RWPE1 (cell line): ENCODE data around the gene C10orf71.

Source experiments
- CTCF ChIA-PET: fragments of 350-600 bp; sonication (Branson Sonifier 250); formaldehyde crosslinking; extraction: SDS; loops from one replicate; lab custom pipeline; 2021; lab: Yijun Ruan, JAX
- POLR2A ChIA-PET: fragments of 400-600 bp; formaldehyde crosslinking; extraction: SDS; loops from one replicate; lab custom pipeline; 2020; ENCODE audit warnings: antibody characterized with exemption; ENCODE audit not compliant: low non-redundant PET; lab: Yijun Ruan, JAX
- DNase-seq: peaks from one replicate; pipeline ENCODE4 v3.0.0; 2012; ENCODE audit warnings: low spot score
- H3K27ac ChIP-seq: fragments of 450-650 bp; 2 replicates; pipeline ENCODE4 v1.5.1; 2017
- TF ChIP-seq, protein P1 (sequence below): fragments of 450-650 bp; conservative IDR thresholded peaks from 2 replicates; pipeline ENCODE4 v1.5.1; 2017; ENCODE audit warnings: low read depth, mild to moderate bottlenecking

C10orf71 gene

DNA sequence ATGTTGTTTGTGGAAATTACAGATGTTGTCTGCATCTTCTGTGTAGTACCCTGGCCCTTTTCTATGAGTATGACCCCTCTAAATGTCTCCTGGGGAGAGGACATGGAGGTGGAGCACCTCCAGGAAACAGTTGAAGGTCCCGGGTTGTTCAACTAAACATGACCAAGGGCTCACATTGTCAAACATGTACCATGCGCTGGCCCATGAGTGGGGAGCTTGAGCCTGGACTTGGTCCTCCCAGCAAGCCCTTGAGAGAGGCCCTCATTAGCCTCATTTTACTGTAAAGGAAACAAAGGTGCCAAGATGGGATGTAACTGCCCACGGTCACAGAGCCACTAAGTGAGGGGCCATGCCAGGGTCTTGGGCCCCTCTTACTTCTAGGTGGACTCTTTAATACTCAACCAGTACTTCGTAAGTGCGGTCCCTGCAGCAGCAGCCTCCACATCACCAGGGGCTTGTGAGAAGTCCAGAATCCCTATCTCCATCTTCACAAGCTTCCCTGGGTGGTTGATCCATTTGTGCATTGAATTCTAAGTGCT is 31.2 kb downstream of the C10orf71 start:
- POLR2A ChIA-PET: no interaction called here
- CTCF ChIA-PET: interaction anchor here (0.6 kb wide), 1 partner anchor 316 kb away, joined by 3 read pairs; no protein-coding TSS in a partner anchor

DNA sequence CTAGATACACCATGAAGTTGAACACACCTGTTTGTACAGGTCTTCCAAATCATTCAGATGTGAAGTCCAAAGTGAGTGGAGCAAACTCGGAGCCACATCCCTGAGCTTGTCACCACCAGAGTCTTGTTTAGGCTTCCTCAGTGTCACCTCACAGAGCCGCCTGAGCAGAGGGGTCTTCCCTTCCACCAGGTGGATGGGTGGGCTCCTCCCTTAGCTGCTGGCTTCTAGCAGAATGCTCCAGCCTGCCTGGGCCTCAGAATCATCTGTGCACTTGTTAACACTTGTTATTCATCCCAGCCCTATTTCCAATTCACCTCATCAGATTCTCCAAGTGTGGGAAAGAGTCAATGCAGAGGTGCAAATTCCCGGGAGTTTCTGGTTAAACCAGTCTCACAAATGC is 32.5 kb downstream of the C10orf71 start:
- CTCF ChIA-PET: no interaction called here
- TF ChIP-seq, protein P1, sequence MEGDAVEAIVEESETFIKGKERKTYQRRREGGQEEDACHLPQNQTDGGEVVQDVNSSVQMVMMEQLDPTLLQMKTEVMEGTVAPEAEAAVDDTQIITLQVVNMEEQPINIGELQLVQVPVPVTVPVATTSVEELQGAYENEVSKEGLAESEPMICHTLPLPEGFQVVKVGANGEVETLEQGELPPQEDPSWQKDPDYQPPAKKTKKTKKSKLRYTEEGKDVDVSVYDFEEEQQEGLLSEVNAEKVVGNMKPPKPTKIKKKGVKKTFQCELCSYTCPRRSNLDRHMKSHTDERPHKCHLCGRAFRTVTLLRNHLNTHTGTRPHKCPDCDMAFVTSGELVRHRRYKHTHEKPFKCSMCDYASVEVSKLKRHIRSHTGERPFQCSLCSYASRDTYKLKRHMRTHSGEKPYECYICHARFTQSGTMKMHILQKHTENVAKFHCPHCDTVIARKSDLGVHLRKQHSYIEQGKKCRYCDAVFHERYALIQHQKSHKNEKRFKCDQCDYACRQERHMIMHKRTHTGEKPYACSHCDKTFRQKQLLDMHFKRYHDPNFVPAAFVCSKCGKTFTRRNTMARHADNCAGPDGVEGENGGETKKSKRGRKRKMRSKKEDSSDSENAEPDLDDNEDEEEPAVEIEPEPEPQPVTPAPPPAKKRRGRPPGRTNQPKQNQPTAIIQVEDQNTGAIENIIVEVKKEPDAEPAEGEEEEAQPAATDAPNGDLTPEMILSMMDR: no peak
- POLR2A ChIA-PET: no interaction called here
- no peak overlapping the region for H3K27ac ChIP-seq
- no peak for DNase-seq

More for the DNA sequence above, 31.2 kb downstream of the C10orf71 start:
- TF ChIP-seq, protein P1: no peak
- no peak overlapping the region for H3K27ac ChIP-seq
- DNase-seq: no peak

DNA sequence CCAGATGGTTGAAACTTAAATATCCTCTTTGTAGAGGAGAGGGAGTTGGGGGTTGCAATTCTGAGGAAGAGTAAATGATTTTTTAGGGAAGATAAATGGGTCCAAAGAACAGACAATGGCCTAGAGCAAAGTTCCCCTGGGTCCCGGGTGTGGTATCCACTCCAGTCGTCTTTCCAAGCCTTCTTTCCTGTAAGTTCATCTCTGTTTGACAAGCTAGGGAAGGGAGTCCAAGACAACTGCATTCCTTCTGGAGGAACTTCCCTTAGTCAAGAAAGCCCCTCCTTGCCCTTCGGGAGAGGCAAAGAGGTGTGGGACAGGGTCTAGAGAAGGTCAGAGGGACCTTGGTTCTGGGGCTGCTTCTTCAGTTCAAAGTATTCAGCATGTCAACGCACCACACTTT is 33.4 kb downstream of the C10orf71 start:
- DNase-seq: no peak
- POLR2A ChIA-PET: no interaction called here
- no peak overlapping the region for H3K27ac ChIP-seq
- TF ChIP-seq, protein P1: no peak
- CTCF ChIA-PET: no interaction called here

DNA sequence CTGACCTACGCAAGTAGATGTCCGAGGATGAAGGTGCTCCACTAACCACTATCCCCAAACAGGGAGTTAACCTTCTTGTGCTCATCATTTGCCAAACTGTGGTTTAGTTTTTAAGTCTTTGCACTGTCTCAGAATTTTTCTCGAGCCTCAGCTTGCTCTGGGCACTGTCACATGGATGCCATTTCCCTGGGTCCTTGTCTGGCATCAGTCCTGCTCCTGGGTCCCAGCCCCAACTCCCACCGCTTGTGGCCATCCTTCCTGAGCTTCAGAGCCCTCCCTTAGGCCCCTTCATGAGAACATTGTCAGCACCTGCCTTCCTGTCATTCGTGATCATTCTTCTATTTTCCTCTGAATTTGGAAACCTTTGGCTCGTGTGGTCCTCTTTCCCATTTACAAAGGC is 33.8 kb downstream of the C10orf71 start:
- no peak overlapping the region for H3K27ac ChIP-seq
- TF ChIP-seq, protein P1: no peak
- CTCF ChIA-PET: interaction anchor here (0.6 kb wide), 1 partner anchor 357 kb away, joined by 3 read pairs; no protein-coding TSS in a partner anchor
- POLR2A ChIA-PET: no interaction called here
- DNase-seq: no peak

DNA sequence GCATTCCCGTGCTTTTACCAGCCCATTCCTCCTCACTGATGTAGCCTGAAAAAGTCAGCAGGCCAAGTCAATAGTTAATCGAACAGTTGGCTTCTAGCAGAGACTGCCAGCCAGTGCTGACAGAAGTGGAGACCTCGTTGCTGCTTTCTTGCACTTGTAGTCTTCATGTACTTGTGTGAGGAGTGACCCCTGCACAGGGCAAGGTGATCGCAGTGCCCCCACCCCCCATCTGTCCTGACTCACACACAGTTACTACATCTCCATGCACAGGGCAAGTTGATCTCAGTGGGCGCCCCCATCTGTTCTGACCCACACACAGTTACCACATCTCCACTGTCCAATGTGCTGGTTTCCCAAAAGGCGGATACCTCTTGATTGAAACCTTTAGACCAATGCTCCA is 34.2 kb downstream of the C10orf71 start:
- no peak for DNase-seq
- TF ChIP-seq, protein P1: no peak
- ChIA-PET CTCF (interaction anchor here (0.6 kb wide), 1 partner anchor 357 kb away, joined by 3 read pairs; no protein-coding TSS in a partner anchor), POLR2A (no interaction called here)
- H3K27ac ChIP-seq: no peak overlapping the region

DNA sequence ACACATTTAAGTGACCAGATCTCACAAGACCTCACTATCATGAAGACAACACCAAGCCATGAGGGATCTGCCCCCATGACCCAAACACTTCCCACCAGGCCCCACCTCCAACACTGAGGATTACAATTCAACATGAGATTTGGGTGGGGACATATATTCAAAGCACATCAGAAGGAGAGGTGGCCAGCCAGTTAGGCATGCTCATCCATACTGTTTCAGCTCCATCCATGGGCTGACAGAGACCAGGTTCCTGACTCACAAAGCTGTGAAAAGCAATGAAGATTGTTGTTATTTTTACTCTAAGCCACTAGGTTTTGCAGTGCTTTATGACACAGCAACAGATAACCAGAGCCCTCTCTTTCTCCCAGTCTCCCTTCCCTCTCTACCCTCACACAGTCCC is 36.0 kb downstream of the C10orf71 start:
- no peak overlapping the region for H3K27ac ChIP-seq
- CTCF ChIA-PET: no interaction called here
- POLR2A ChIA-PET: no interaction called here
- no peak for DNase-seq
- TF ChIP-seq, protein P1: no peak
